IPS-NIHi11 (cell line): ENCODE measurements around the gene TNFRSF1A.

Experiments
- DNase-seq: peaks from one replicate; pipeline ENCODE4 v3.0.0; 2012; ENCODE audit warnings: mixed read lengths, low spot score

The TNFRSF1A gene

DNA sequence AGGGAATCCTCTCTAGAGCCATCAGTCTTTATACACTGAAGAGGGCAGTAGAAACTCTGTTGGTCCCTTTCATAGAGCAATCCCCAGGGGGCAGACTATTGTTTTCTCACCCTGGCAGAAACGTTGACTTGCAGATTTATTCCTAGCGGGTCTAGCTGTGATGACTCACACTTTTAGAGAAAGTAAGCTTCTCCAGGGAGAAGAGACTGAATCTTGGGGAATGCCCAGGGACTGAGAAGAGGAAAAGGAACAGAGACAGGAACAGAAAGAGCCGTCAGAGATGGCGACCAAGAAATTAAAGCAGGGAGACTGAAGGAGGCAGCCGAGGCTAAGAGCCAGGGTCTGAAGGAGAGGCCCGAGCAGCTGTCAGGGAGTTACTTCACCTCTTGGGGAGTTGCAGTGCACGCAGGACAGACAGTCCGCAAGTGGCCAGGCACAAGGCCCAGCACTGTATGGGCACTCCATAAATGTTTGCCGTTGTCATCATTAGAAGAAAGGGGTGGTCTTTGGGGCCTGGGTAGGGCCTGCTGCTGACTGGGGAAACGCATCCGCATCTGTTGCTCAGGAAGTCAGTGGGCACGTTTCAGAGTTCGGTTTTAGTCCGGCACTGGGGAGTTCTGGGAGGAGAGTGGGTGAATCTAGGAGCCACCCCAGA lies 18.4 kb downstream of the TNFRSF1A start:
- DNase-seq: peak; percentile 72

DNA sequence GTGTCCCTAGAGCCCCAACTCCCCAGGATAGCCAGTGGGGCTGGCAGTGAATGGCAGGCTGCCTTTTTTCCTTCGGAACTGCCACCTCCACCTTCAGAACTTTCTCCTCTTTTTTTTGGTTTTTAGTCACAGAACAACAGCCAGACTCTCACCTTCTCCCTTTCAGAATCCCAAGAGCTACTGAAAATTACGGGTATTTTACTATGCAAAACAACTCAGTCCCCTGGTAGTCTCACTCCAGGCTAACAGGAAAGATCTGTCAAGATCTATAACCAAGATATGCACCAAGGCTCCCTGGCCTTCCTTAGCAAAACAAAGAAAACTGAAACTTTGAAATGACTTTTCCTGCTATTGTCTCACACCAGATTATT lies 18.9 kb downstream of the TNFRSF1A start:
- no peak for DNase-seq

DNA sequence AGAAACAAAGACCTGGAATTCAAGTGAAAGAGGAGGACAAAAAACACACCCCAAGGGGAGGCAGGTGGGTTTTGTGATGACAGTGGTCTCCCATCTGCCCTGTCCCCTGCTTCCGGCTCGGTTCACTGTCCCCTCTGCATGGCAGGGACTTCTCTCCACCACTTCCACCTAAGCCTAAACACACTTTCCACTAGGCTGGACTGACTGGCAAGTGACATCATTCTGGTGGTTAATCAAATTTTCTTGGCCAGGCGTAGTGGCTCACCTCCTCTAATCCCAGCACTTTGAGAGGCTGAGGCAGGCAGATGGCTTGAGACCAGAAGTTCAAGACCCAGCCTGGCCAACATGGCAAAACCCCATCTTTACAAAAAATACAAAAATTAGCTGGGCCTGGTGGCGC lies 19.5 kb downstream of the TNFRSF1A start:
- no peak for DNase-seq

DNA sequence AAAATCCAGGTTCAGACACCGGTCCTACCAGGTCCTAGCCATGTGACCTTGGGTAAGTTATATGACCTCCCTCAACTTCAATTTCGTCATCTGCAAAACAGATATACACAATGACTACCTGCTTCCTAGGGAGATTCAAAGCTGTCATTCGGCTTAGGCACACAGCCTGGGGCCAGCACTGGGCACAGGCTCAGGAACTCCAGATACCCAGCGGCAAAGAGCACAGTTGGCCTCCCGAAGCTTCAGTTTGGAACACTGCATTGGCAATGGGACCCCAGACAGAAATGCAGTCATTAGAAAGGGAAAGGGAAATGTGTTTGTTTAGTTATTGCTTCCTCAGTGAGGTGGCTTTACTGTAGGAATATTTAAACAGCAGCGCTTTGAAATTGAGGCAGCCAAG lies 20.0 kb downstream of the TNFRSF1A start:
- DNase-seq: no peak

DNA sequence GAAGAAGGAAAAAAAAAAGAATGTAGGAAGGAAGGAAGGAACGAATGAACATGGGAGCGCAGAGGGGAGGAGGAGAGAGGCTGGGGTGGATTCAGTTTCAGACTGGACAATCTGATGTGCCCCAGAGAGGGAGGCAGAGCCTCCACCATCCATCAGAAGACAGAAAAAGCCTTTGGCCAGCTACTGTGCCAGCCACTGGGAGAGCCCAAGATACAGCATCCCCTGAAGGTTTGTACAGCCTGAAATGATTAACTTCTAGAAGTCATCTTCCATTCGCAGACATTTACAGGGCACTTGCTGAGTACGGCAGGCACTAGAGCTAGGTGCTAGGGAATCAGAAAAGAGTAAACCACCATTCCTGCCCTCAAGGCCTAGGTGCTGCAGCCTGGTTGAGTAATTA lies 22.4 kb downstream of the TNFRSF1A start:
- no peak for DNase-seq

DNA sequence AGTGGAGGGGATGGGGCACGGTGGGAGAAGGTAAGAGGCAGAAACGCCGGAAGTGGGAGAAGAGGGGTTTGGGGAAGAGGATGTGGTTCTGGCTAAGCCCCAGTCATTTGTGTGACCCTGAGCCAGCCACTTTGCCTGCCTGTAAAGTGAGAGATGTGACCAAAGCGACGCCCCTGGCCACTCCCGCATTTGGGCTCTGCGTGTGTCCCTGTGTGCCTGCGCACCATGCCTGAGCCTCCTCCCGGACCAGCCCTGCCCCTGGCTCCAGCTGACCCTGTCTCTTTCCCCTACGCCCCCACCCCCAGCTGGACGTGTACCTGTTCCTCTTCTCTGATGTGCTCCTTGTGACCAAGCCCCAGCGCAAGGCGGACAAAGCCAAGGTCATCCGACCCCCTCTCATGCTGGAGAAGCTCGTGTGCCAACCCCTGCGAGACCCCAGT lies 23.4 kb downstream of the TNFRSF1A start:
- DNase-seq: no peak

DNA sequence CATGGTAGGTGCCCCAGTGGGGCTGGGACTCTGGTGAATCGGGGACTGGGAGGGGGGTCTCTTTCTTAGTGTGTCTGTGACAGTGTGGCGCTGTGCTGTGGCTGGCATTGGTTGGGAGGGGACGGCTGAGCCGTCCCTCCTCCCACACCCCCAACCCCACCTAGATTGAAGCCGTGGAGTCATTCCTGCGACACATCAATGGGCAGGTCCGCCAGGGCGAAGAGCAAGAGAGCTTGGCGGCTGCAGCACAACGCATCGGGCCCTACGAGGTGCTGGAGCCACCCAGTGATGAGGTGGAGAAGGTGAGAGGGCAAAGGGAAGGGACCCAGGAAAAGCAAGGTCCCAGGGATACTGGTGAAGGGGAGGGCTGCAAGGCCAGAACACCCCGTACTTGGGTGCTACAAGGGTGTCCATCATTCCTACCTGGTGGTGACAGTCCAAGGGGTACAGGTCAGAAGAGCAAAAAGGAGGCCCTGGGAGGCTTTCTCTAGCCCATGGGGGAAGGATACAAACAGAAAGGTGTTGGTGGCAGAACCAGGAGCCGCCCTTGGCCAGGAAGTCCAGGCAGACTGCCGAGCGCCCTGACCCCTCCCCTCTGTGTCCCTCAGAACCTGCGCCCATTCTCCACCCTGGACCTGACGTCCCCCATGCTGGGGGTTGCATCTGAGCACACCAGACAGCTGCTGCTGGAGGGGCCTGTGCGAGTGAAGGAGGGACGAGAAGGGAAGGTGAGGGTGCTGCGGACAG lies 24.0 kb downstream of the TNFRSF1A start:
- no peak for DNase-seq

DNA sequence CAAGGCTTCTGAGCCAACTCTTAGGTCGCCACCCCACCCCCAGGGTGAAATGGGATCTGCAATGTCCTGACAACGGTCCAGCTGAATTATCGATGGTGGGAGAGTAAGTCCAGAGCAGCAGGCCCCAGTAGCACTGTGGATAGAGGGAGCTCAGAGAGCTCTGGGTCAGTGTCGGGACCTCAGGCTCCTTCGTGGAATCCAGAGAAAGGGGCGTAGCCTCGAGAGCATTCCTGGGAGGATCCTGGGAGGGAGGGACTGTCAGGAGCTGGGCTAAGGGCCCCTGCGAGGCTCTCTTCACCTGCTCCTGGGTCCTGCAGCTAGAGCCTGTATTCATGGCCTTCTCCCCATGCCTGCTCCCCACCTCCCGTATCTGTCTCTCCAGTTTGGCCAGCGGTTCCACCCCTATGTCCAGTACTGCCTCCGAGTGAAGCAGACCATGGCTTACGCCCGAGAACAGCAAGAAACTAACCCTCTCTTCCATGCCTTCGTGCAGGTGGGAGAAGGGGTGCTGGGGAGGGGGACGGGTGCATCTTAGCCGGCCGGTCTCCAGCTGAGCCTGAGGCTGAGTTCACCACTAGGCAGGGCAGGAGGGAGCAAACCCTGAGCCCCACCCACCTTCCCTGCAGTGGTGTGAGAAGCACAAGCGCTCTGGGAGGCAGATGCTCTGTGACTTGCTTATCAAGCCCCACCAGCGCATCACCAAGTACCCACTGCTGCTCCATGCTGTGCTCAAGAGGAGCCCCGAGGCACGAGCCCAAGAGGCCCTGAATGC lies 24.8 kb downstream of the TNFRSF1A start:
- DNase-seq: no peak

DNA sequence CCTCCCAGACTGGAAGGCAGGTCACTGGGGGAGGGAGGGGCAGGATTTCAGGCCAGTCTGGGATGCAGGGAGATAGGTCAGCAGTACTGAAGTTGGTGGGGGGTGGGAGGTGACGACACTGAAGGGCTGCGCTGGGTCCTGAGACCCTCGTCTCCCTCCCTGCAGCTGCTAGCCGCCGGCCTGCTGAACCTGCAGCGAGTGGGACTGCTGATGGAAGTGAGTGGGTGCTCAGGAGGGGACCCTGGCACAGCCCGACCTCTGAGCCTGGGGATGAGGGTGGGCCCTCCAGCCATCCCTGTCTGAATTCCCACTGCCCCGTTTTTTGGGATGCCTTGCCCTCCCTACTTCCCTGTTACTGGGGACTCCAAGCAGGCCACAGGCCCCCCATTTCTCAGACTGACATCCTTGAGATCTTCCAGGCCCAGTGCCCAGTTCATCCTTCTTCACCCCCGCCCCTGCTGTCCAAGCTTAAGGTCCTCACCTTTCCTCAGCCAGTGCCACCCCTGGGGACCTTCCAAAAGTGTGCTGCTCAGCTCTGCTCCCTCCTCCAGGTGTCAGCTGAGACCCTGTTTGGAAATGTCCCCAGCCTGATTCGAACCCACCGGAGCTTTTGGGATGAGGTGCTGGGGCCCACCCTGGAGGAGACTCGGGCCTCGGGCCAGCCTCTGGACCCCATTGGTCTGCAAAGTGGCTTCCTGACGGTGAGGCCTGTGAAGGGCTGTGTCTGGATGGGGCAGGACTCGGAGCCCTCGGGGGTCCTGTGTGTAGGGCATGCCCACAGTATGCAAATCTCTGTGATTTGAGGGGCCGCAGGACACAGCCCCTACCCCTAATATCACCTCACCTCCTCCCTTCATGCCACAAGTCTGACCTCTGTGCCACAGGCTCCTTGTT lies 25.9 kb downstream of the TNFRSF1A start:
- DNase-seq: no peak

DNA sequence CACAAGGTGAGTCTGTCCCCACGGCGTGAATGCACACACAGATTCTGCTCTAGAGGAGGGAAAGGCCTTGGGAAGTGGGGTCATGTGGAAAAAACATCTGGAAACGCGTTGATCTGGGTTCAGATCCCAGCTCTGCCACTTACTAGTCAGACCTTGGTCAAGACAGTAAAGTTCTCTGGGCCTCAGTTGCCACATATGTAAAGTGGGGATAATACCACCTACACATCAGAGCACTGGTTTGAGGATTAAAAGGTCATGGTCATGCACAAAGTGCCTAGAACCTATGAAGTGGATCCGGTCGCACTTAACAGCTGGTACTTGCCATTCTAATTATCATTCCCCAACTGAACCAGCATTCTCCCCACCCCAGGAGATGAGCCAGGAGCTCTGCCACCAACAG lies 26.7 kb downstream of the TNFRSF1A start:
- DNase-seq: no peak

DNA sequence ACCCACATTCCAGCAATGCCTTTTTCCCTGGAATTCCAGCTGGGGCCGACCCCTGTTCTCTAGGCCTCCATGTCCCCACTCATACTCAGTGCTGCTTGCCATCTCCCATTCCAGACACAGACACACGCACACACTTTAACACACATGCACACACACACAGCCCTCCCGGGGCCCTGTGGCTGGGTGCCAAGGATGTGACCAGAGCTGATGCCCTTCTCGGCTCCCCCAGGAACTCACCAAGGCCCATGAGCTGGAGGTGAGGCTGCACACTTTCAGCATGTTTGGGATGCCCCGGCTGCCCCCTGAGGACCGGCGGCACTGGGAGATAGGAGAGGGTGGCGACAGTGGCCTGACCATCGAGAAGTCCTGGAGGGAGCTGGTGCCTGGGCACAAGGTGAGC lies 27.1 kb downstream of the TNFRSF1A start:
- no peak for DNase-seq

DNA sequence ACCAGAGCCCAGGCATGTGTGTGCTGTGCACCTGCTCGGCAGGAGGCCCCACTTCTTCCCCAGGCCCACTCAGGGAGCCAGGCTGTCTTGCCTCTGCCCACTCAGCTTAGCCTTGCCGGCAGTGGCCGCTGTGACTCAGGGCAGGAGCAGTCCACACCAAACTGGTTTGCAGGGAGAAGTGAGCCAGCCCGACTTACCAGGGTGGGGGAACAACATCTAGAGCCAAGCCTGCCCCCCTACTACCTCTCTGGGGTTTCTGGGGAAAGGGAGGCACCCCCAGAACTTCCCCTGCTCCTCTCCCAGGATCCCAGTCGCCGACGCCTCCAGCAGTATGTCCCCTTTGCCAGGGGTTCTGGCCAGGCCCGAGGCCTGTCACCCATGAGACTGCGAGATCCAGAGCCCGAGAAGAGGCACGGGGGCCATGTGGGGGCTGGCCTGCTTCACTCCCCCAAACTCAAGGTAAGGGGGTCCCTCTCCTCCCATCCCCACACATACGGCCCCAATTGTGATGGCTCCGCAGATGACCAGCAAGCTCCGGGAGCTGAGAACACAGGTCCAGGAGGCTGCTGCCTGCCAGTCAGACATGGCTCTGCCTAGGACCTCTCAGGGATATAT lies 28.4 kb downstream of the TNFRSF1A start:
- DNase-seq: no peak

DNA sequence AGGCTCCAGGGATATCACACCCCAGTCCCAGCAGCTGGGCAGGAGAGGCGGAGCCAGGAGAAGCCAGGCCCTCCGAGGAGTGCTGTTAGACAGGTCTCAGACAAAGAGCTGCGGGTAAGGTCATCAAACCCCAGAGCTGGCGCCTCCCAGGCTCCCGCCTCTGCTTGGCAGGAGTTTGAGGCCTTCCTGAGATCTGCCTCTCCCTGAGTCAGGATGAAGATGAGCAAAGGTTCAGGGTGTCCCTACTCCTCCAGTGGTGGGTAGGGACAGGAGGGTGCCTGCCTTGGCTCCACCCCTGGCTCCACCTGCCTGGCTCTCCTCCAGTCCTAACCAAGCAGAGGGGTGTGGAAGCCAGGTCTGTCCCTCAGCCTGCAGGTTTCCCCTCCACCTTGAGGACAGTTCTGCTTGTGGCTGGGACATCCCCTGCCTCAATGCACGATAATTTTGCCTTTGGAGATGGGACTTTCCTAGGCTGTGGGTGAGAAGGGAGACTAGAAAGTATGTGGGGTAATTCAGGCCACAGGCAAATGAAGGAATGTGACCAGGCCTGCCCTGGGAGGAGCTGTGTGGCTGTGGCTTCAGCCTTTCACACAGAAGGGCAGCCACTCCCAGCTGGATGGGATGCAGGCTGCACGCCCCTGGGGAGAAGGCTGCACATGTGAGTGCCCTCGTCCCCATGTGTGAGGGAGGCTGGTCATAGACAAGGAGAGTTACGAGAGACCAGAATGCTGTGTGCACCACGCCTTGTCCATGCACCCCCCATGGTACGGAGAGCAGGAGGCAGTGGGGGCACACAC lies 29.1 kb downstream of the TNFRSF1A start:
- peak; percentile 78 for DNase-seq

DNA sequence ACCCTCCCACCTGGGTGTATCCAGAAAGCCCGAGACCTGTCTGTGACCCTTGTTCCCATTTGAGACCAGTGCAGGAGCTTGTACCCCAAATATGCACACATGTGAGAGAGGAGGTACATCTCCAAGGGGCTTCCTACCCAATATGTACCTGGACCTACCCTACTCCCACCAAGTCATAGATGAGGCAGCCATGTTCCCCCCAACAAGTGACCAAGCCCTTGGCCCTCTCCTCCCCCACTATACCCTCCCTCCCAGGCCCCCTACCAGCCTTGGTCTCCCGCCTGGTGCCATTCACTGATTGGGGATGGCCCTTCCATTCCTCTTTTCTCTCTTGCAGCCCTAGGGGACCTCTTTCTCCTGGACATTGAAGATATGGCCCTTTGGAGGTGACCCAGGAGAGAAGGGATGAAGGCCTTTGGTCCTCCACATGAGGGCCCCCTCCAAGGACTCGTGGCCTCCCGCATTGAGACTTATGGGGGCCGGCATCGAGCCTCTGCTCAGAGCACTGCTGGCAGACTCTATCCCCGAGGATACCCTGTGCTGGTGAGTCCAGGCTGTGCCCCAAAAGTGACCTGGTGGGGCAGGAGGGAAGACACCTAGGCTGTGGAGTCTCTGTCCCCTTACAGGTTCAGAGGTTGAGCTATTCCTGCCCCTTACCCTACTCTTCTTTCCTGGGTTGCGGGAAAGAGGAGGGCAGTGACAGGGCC lies 29.9 kb downstream of the TNFRSF1A start:
- DNase-seq: no peak

DNA sequence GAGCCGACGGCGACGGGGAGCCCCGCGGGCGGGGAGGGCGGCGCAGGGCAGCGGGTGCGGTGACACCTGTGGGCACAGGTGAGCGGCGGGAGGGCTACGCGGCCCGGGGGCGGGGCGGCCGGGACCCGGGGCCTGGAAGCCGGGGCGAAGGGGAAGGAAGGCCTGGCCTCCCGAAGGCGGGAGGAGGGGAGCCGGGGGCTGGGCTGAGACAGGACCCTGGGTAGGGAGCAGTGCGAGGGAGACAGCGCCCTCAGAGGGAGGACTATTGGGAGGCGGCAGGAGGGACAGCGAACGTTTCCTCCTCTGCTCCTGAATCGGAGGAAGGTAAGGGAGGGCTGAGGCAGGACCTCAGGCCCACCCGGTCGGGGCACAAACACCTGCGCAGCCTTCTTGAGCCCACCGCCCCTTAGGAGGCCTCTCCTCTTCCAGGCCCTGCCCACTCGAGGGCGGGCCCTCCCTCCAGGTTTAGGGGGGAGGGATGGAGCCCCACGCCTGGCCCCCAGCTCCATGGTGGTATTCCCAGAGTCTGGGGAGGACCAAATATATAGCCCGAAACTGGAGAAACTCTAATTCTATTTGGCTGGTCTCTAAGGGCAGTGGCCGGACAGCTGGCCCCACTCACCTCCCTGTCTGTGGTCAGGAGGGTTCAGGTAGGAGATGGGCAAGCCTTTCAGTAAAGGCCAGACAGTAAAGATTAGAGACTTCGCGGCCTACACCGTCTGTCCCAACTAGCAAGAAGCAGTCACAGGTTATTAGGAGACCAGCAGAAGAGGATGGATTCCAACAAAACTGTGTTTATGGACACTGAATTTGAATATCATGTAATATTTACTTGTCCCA lies 30.9 kb downstream of the TNFRSF1A start:
- peak; percentile 86 for DNase-seq

DNA sequence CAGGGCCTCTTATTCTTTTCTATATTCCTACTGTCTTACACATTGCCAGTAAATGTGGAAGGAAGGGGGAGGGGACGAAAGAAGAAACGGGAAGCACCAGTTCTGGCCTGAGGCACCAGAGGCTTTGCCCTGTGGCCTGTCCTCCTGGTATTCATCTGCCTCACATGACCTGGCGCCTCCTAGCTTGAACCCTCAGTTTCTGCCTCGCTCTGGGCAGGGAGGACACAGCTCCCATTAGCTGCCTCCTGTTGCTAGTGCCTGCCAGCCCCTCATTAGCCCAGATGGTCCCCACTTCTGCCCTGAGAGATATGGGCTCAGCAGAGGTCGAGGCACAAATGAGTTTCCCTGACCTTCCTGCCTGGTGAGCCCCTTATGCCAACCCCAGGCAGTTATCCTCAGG lies 34.3 kb downstream of the TNFRSF1A start:
- DNase-seq: no peak

DNA sequence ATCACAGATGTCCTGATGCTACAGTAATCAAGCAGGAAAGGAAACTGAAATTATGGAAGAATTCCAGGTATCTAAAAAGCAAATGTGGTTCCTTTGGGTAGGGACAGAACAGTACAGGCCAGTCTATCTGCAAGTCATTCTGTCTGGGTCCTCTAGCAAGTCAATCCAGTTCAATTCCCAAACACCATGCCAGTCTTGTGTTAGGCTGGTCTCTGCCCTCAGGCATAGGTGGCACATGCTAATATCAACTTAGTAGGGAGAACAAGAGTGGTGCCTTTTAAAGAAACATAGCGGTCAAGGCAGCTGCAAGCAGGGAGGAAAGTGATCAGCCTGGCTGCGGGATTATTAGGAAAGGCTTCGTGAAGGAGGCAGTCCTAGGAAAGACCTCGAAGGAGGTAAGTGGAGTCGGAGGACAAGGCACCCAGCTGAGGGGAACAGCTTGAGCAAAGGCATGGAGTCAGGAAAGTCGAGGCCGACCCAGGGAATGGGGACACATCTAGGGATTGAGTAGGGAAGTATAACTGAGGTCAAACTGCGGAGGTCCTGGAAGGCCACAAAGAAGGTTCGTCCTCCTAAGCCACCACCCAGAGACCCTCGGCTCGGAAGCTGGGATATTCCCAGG lies 35.2 kb downstream of the TNFRSF1A start:
- no peak for DNase-seq

DNA sequence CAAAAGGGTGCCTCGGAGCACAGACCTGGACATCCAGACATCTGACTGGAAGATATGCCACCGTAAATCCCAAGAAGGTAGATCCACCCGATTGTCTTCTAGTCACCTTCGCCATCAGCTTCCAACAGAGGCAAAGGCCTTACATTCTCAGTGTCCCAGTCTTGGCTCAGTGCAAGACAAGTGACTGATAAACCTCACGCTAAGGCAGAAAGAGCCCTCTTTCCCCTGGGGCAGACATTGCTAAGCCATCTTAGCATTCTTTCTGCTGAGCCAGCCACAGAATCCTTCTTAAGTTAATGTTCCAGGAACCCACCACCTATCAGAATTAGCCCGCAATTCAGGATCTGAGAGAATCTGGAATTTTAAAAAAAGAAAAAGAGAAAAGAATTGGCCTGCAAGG lies 35.7 kb downstream of the TNFRSF1A start:
- no peak for DNase-seq

DNA sequence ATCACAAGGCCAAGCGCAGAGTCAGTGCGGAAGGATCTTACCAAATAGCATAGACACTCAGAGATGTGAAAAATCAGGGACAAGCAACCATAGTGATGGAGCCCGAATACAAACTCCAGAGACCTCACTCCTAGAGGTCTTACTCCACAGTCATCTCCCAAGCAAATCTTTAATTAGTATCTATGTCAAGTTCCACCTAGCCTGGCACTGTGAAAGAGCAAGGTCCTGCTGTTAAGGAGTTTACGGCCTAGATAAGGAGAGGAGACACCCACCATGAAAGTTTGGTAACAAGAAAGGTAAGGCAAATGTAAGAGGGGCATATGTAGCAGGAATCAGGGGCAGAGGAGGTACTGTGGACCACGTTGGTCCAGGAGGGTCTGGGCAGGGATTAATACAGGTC lies 38.8 kb downstream of the TNFRSF1A start:
- DNase-seq: no peak
